Measurements from ENCODE around the gene EXOC3L4. TPM values are rescaled to one million over a fixed set of nuclear protein-coding genes. Genes with fewer than 3 reads are reported as not detected.

The EXOC3L4 gene
- total RNA-seq, 1 donor from 2014 or later, result 0.81 TPM

GRCh38 chr14:103142721-103143302, 48.3 kb downstream of the EXOC3L4 start:
- Mint-ChIP-seq H3K27ac (ENCODE audit: unreplicated experiment) (no peak overlapping the region), H3K4me3 (ENCODE audit: unreplicated experiment) (peak overlapping the region; percentile 68), H3K36me3 (ENCODE audit: unreplicated experiment) (peaks cover 5% of the 10 kb centered on the region), H3K27me3 (ENCODE audit: unreplicated experiment) (peaks cover 10% of the 10 kb centered on the region), H3K9me3 (ENCODE audit: unreplicated experiment) (peaks cover 5% of the 10 kb centered on the region), H3K4me1 (ENCODE audit: low read depth, unreplicated experiment) (peaks cover 27% of the 10 kb centered on the region)
- DNase-seq, result no peak
- TF ChIP-seq CTCF (IDR thresholded peaks at IDR 0.05; ENCODE audit: partially characterized antibody, unreplicated experiment), result no peak

- Mint-ChIP-seq H3K9me3 (ENCODE audit: unreplicated experiment) (peaks cover 5% of the 10 kb centered on the region), H3K4me1 (ENCODE audit: low read depth, unreplicated experiment) (peaks cover 27% of the 10 kb centered on the region), H3K36me3 (ENCODE audit: unreplicated experiment) (peaks cover 5% of the 10 kb centered on the region), H3K27ac (ENCODE audit: unreplicated experiment) (peak overlapping the region; percentile 5), H3K4me3 (ENCODE audit: unreplicated experiment) (no peak overlapping the region), H3K27me3 (ENCODE audit: unreplicated experiment) (peaks cover 10% of the 10 kb centered on the region)
- TF ChIP-seq CTCF (IDR thresholded peaks at IDR 0.05; ENCODE audit: partially characterized antibody, unreplicated experiment), result no peak
- DNase-seq, result no peak
Measured at GRCh38 chr14:103143506-103143905, 49.0 kb downstream of the EXOC3L4 start.

- Mint-ChIP-seq H3K36me3 (ENCODE audit: unreplicated experiment) (peaks cover 5% of the 10 kb centered on the region), H3K4me1 (ENCODE audit: low read depth, unreplicated experiment) (peaks cover 27% of the 10 kb centered on the region), H3K27ac (ENCODE audit: unreplicated experiment) (no peak overlapping the region), H3K27me3 (ENCODE audit: unreplicated experiment) (peaks cover 10% of the 10 kb centered on the region), H3K9me3 (ENCODE audit: unreplicated experiment) (peaks cover 5% of the 10 kb centered on the region), H3K4me3 (ENCODE audit: unreplicated experiment) (no peak overlapping the region)
- DNase-seq, result no peak
- TF ChIP-seq CTCF (IDR thresholded peaks at IDR 0.05; ENCODE audit: partially characterized antibody, unreplicated experiment), result no peak
Measured at GRCh38 chr14:103144085-103144484, 49.6 kb downstream of the EXOC3L4 start.

- no peak for TF ChIP-seq CTCF (IDR thresholded peaks at IDR 0.05; ENCODE audit: partially characterized antibody, unreplicated experiment)
- H3K27ac Mint-ChIP-seq (ENCODE audit: unreplicated experiment), result no peak overlapping the region
- peaks cover 22% of the 10 kb centered on the region for H3K4me1 Mint-ChIP-seq (ENCODE audit: low read depth, unreplicated experiment)
- no peak for DNase-seq
- H3K4me3 Mint-ChIP-seq (ENCODE audit: unreplicated experiment), result no peak overlapping the region
- peaks cover 5% of the 10 kb centered on the region for H3K27me3 Mint-ChIP-seq (ENCODE audit: unreplicated experiment)
- no peaks in the 10 kb centered on the region for H3K36me3 Mint-ChIP-seq (ENCODE audit: unreplicated experiment)
- peaks cover 5% of the 10 kb centered on the region for H3K9me3 Mint-ChIP-seq (ENCODE audit: unreplicated experiment)
Measured at GRCh38 chr14:103146141-103146709, 51.7 kb downstream of the EXOC3L4 start.
